Vagina (tissue), 2 donors: ENCODE data around the gene HIPK2. TPM values are rescaled to one million over a fixed set of nuclear protein-coding genes. Genes with fewer than 3 reads are reported as not detected.

Experiments
- DNase-seq, 2 donors: peaks; one replicate each; pipeline ENCODE4 v3.0.0-alpha.2; 2017; ENCODE audit errors: extremely low spot score in 2 of 2
- H3K27ac ChIP-seq: fragments of 200-600 bp; sonication (generic); one replicate; pipeline ENCODE4 v1.5.1; 2019
- H3K27me3 ChIP-seq: fragments of 200-600 bp; sonication (generic); one replicate; pipeline ENCODE4 v1.5.1; 2019
- H3K36me3 ChIP-seq, 2 donors: fragments of 200-600 bp; sonication (generic); one replicate each; pipeline ENCODE4 v1.5.1; 2017 to 2019
- H3K4me1 ChIP-seq: fragments of 200-600 bp; sonication (generic); one replicate; pipeline ENCODE4 v1.5.1; 2019
- H3K4me3 ChIP-seq, 2 donors: fragments of 200-600 bp; sonication (generic); 1 replicate in 1 of 2; 2 replicates in 1 of 2; pipeline ENCODE4 v1.5.1; 2016 to 2019
- H3K9me3 ChIP-seq: fragments of 200-600 bp; sonication (generic); one replicate; pipeline ENCODE4 v1.5.1; 2019
- POLR2A ChIP-seq, 2 donors: fragments of 450-650 bp; IDR thresholded peaks; one replicate each; pipeline ENCODE4 v1.6.1; 2017; ENCODE audit warnings: antibody characterized with exemption in 2 of 2, mild to moderate bottlenecking in 2 of 2, moderate library complexity in 2 of 2
- POLR2AphosphoS5 ChIP-seq, 2 donors: sonication (generic); formaldehyde crosslinking; IDR thresholded peaks; one replicate each; pipeline ENCODE4 v1.9.0; 2017; ENCODE audit warnings: antibody characterized with exemption in 2 of 2, mild to moderate bottlenecking in 2 of 2, low read depth in 1 of 2; ENCODE audit not compliant: insufficient read depth in 1 of 2
- intact Hi-C: fragments of 100-400 bp; cut with DNase I; formaldehyde crosslinking; loops from one replicate; pipeline ENCODE4 v1.15.1; 2023
- total RNA-seq: library from RNA; depleted of rRNA; stranded (reverse); fragments of >200 nt; gene quantifications from one replicate; pipeline ENCODE4 v1.2.3, GENCODE V29; 2016
- TF ChIP-seq, protein P1 (sequence below), 3 experiments: fragments of 450-650 bp in 2 of 3; fragments of 200-600 bp in 1 of 3; sonication (generic) in 1 of 3; IDR thresholded peaks; one replicate each; pipeline ENCODE4 v1.5.1; 2017 to 2019; ENCODE audit warnings: antibody characterized with exemption in 3 of 3, mild to moderate bottlenecking in 2 of 3, moderate library complexity in 2 of 3

Gene HIPK2
- total RNA-seq, 1 donor from 2014 or later: 21.9 TPM

DNA sequence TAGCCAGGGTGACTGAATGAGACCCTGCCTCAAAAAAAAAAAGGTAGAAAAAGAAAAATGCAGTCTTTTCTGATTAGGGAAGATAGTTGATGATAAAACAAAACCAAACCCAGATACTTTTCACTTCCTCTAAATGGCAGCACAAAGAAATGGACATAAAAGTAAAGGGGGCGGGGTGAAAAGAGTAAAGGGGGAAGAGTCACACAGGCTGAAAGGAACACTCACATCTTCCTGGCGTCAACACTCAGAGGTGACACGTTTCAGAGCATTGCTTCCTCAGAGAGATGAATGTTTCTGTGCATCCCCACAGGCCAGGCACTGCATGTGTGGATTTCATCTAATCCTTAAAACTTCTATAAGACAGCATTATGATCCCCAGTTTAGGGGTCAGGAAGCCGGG is 81.2 kb downstream of the HIPK2 start:
- Histone ChIP-seq H3K4me3 (no peak overlapping the region), H3K9me3 (no peaks in the 10 kb centered on the region), H3K27me3 (no peaks in the 10 kb centered on the region), H3K36me3 (no peaks in the 10 kb centered on the region), H3K4me1 (no peaks in the 10 kb centered on the region), H3K27ac (no peak overlapping the region)
- intact Hi-C loops: no loop called here
- TF ChIP-seq POLR2A (IDR thresholded peaks at IDR 0.05) (no peak), POLR2AphosphoS5 (IDR thresholded peaks at IDR 0.05; ENCODE audit: insufficient read depth in 1 of 2, low read depth in 1 of 2) (no peak)
- TF ChIP-seq, protein P1, sequence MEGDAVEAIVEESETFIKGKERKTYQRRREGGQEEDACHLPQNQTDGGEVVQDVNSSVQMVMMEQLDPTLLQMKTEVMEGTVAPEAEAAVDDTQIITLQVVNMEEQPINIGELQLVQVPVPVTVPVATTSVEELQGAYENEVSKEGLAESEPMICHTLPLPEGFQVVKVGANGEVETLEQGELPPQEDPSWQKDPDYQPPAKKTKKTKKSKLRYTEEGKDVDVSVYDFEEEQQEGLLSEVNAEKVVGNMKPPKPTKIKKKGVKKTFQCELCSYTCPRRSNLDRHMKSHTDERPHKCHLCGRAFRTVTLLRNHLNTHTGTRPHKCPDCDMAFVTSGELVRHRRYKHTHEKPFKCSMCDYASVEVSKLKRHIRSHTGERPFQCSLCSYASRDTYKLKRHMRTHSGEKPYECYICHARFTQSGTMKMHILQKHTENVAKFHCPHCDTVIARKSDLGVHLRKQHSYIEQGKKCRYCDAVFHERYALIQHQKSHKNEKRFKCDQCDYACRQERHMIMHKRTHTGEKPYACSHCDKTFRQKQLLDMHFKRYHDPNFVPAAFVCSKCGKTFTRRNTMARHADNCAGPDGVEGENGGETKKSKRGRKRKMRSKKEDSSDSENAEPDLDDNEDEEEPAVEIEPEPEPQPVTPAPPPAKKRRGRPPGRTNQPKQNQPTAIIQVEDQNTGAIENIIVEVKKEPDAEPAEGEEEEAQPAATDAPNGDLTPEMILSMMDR (IDR thresholded peaks at IDR 0.05): no peak
- no peak for DNase-seq

DNA sequence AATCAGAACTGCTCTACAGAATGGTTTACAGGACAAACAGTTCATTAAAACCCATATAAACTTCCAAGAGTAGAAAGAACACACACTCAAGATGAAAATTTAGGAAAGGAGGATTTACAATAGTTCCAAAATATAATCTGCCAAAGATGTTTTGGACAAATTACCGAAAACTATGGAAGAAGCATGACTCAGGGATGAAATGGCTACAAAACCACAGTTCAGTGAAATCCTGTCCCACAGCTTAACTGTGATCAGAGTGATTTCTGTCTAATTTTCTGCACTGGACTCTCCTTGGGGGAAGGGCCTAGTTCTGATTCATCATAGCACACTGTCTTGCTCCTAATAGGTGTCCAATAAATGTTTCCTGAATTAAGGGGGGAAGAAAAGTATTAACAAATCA is 82.2 kb downstream of the HIPK2 start:
- Histone ChIP-seq H3K9me3 (no peaks in the 10 kb centered on the region), H3K4me1 (no peaks in the 10 kb centered on the region), H3K27ac (no peak overlapping the region), H3K27me3 (no peaks in the 10 kb centered on the region), H3K36me3 (no peaks in the 10 kb centered on the region), H3K4me3 (no peak overlapping the region)
- intact Hi-C loops: no loop called here
- TF ChIP-seq, protein P1 (IDR thresholded peaks at IDR 0.05): no peak
- DNase-seq: no peak

DNA sequence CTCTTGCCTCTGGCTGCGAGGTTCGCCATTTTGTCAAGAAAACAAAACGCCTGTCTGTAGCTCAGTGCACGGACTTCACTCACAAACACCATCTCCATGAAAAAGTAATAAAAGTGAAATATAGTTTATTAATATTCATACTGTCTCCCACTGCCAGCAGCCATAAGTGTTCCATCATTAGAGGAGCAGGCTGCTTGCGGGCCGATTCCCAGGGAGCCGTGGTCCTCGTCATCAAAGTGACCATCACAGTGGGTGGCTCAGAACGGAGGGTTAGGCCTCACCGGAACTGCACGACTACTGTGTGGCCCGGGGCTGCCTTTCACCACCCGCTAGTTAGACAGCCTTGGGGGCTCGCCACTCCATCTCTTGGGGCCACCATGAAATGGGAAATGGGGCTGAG is 82.7 kb downstream of the HIPK2 start:
- Histone ChIP-seq H3K36me3 (no peaks in the 10 kb centered on the region), H3K27ac (no peak overlapping the region), H3K4me3 (no peak overlapping the region), H3K9me3 (no peaks in the 10 kb centered on the region), H3K27me3 (no peaks in the 10 kb centered on the region), H3K4me1 (no peaks in the 10 kb centered on the region)
- DNase-seq: no peak
- intact Hi-C loops: no loop called here
- TF ChIP-seq, protein P1 (IDR thresholded peaks at IDR 0.05): no peak
- TF ChIP-seq POLR2A (IDR thresholded peaks at IDR 0.05) (no peak), POLR2AphosphoS5 (IDR thresholded peaks at IDR 0.05; ENCODE audit: insufficient read depth in 1 of 2, low read depth in 1 of 2) (no peak)

DNA sequence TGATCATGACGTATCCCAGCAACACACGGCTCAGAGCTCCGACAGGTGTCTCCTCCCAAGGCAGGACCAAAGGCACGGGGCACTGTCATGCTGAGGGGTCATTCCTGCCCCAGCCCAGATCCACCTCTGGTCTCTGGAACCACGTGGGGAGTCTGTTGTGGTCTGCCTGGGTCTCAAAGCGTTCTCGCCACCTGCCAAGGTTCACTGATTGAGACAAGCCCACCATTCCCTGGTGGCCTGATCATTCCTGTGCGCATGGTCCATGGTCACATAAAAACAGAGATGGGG is 83.5 kb downstream of the HIPK2 start:
- H3K9me3 ChIP-seq: no peaks in the 10 kb centered on the region
- H3K4me1 ChIP-seq: no peaks in the 10 kb centered on the region
- no peaks in the 10 kb centered on the region for H3K36me3 ChIP-seq
- no peaks in the 10 kb centered on the region for H3K27me3 ChIP-seq
- intact Hi-C loops: no loop called here
- H3K4me3 ChIP-seq: no peak overlapping the region
- no peak overlapping the region for H3K27ac ChIP-seq
- no peak for DNase-seq
- TF ChIP-seq POLR2A (IDR thresholded peaks at IDR 0.05) (no peak), POLR2AphosphoS5 (IDR thresholded peaks at IDR 0.05; ENCODE audit: insufficient read depth in 1 of 2, low read depth in 1 of 2) (no peak)
- TF ChIP-seq, protein P1 (IDR thresholded peaks at IDR 0.05): no peak

DNA sequence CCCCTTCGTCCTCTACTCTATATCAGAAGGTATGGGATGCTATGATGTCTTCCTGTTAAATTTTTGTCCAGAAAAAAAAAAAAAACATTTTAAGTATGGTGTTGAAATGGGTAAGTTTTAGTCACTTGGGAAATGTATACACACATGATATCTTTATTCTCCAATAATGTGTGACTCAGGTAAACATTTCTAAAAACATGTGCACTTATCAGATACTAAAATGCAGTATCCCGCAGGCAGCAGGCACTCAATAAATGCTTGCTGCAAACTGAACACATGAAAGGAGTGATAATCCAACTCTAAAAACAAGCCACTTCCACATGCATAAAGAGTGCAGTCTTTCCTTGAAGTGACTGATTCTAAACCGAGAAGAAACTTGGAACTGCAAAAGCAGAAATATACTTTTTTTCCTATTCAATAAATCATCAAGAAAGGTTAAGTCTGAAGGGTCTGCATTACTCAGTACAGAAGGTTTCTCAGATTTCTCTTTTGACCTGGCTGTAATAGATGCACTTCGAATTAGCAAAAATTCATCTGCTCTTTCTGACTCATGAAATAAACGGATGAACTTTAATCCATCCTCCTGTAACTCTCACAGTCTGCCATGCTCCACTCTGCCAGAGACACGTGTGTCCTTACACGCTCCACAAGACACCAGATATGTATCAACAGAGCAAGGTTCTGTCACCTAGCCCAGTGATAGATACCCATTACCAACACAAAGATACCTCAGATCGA is 84.0 kb downstream of the HIPK2 start:
- Histone ChIP-seq H3K36me3 (no peaks in the 10 kb centered on the region), H3K9me3 (no peaks in the 10 kb centered on the region), H3K27ac (no peak overlapping the region), H3K27me3 (no peaks in the 10 kb centered on the region), H3K4me3 (no peak overlapping the region), H3K4me1 (no peaks in the 10 kb centered on the region)
- intact Hi-C loops: no loop called here
- no peak for DNase-seq
- no peak for TF ChIP-seq POLR2AphosphoS5 (IDR thresholded peaks at IDR 0.05; ENCODE audit: insufficient read depth in 1 of 2, low read depth in 1 of 2)
- TF ChIP-seq POLR2A (IDR thresholded peaks at IDR 0.05): no peak
- TF ChIP-seq, protein P1 (IDR thresholded peaks at IDR 0.05): no peak
